HepG2 (cell line): ENCODE results near the gene C2orf81. TPM values are rescaled to one million over a fixed set of nuclear protein-coding genes. Genes with fewer than 3 reads are reported as not detected.

Experiments used
- AGO1 ChIP-seq: fragments of 200-400 bp; formaldehyde crosslinking; IDR thresholded peaks from 2 replicates; pipeline ENCODE4 v1.6.1; 2017; ENCODE audit warnings: mild to moderate bottlenecking, low read depth, low read length, moderate library complexity; ENCODE audit not compliant: poor library complexity, severe bottlenecking
- BRF2 ChIP-seq: sonication (generic); formaldehyde crosslinking; IDR thresholded peaks from 2 replicates; pipeline ENCODE4 v1.8.1; 2022; ENCODE audit warnings: mild to moderate bottlenecking, missing genetic modification reagents
- CCAR2 ChIP-seq: fragments of 200-400 bp; formaldehyde crosslinking; optimal IDR thresholded peaks from 2 replicates; pipeline ENCODE3; 2018; ENCODE audit warnings: low read depth, mild to moderate bottlenecking, low read length, moderate library complexity
- GATAD1 ChIP-seq: IDR thresholded peaks from 2 replicates; pipeline ENCODE4 v1.6.1; 2016; ENCODE audit warnings: missing genetic modification reagents, missing compliant biosample characterization
- HNRNPK ChIP-seq: fragments of 200-400 bp; formaldehyde crosslinking; IDR thresholded peaks from 2 replicates; pipeline ENCODE4 v1.6.1; 2018; ENCODE audit warnings: low read length, low read depth, moderate library complexity, mild to moderate bottlenecking; ENCODE audit not compliant: poor library complexity, severe bottlenecking
- KAT8 ChIP-seq: IDR thresholded peaks from 2 replicates; pipeline ENCODE4 v1.6.1; 2016; ENCODE audit warnings: missing genetic modification reagents, missing compliant biosample characterization
- MIER3 ChIP-seq: IDR thresholded peaks from 2 replicates; pipeline ENCODE4 v1.6.1; 2016; ENCODE audit warnings: missing compliant biosample characterization, borderline replicate concordance
- NFRKB ChIP-seq: fragments of 450-650 bp; IDR thresholded peaks from 2 replicates; pipeline ENCODE4 v1.6.1; 2017
- NPAS2 ChIP-seq: sonication (generic); formaldehyde crosslinking; IDR thresholded peaks from 2 replicates; pipeline ENCODE4 v1.8.0; 2022; ENCODE audit warnings: mild to moderate bottlenecking, missing genetic modification reagents, borderline replicate concordance
- PLRG1 ChIP-seq: fragments of 450-650 bp; conservative IDR thresholded peaks from 2 replicates; pipeline ENCODE4 v1.6.1; 2016
- PPARG ChIP-seq: conservative IDR thresholded peaks from 2 replicates; pipeline ENCODE4 v1.6.1; 2016; ENCODE audit warnings: missing biosample characterization, missing genetic modification reagents
- RFX1 ChIP-seq: fragments of 450-650 bp; IDR thresholded peaks from 2 replicates; pipeline ENCODE4 v1.6.1; 2017
- WIZ ChIP-seq: sonication (generic); formaldehyde crosslinking; IDR thresholded peaks from 2 replicates; pipeline ENCODE4 v1.5.1; 2020; ENCODE audit warnings: mild to moderate bottlenecking, missing genetic modification reagents
- ZFP36L1 ChIP-seq: sonication (generic); formaldehyde crosslinking; IDR thresholded peaks from 2 replicates; pipeline ENCODE4 v1.8.0; 2022; ENCODE audit warnings: mild to moderate bottlenecking, missing genetic modification reagents, moderate library complexity
- ZFYVE20 ChIP-seq: sonication (generic); formaldehyde crosslinking; IDR thresholded peaks from 2 replicates; pipeline ENCODE4 v1.8.0; 2023; ENCODE audit warnings: low read depth, mild to moderate bottlenecking, moderate library complexity, missing genetic modification reagents, borderline replicate concordance
- ZMAT5 ChIP-seq: sonication (generic); formaldehyde crosslinking; IDR thresholded peaks from 2 replicates; pipeline ENCODE4 v1.5.0; 2020; ENCODE audit warnings: mild to moderate bottlenecking, low read depth, missing genetic modification reagents, borderline replicate concordance
- ZMYM2 ChIP-seq: sonication (generic); formaldehyde crosslinking; IDR thresholded peaks from 2 replicates; pipeline ENCODE4 v1.8.0; 2022; ENCODE audit warnings: mild to moderate bottlenecking, missing genetic modification reagents
- ZNF225 ChIP-seq: sonication (generic); formaldehyde crosslinking; IDR thresholded peaks from 2 replicates; pipeline ENCODE4 v1.4.0; 2020; ENCODE audit warnings: mild to moderate bottlenecking, missing genetic modification reagents
- ZNF34 ChIP-seq: sonication (generic); formaldehyde crosslinking; IDR thresholded peaks from 2 replicates; pipeline ENCODE4 v1.4.0; 2020; ENCODE audit warnings: mild to moderate bottlenecking, missing genetic modification reagents, borderline replicate concordance
- ZNF383 ChIP-seq: sonication (generic); formaldehyde crosslinking; IDR thresholded peaks from 2 replicates; pipeline ENCODE4 v1.4.0; 2020; ENCODE audit warnings: missing genetic modification reagents, mild to moderate bottlenecking, borderline replicate concordance
- ZNF558 ChIP-seq: sonication (generic); formaldehyde crosslinking; IDR thresholded peaks from 2 replicates; pipeline ENCODE4 v1.9.0; 2022; ENCODE audit warnings: mild to moderate bottlenecking, missing genetic modification reagents, borderline replicate concordance
- ZNF570 ChIP-seq: sonication (generic); formaldehyde crosslinking; IDR thresholded peaks from 2 replicates; pipeline ENCODE4 v1.4.0; 2020; ENCODE audit warnings: mild to moderate bottlenecking, missing genetic modification reagents, borderline replicate concordance
- ZSCAN29 ChIP-seq: sonication (generic); formaldehyde crosslinking; conservative IDR thresholded peaks from 2 replicates; pipeline ENCODE4 v1.4.0; 2020; ENCODE audit warnings: mild to moderate bottlenecking, missing genetic modification reagents
- ZSCAN31 ChIP-seq: sonication (generic); formaldehyde crosslinking; IDR thresholded peaks from 2 replicates; pipeline ENCODE4 v1.5.0; 2020; ENCODE audit warnings: low read depth, mild to moderate bottlenecking, missing genetic modification reagents
- polyA plus RNA-seq, 8 experiments: library from polyadenylated mRNA; depleted of rRNA in 3 of 8; stranded (reverse) in 7 of 8; unstranded in 1 of 8; fragments of >200 nt; fragmentation: Illumina TruSeq in 4 of 8; extraction: Trizol in 4 of 8; gene quantifications; 2 replicates each; pipeline versions ENCODE4 v1.2.1 to v1.2.3, GENCODE V29; 2011 to 2016; ENCODE audit warnings: low read depth in 4 of 8, missing spikeins in 1 of 8, mixed read lengths in 1 of 8; ENCODE audit not compliant: insufficient read depth in 1 of 8
- total RNA-seq, 5 experiments: library from RNA; depleted of rRNA; stranded (reverse); fragments of >200 nt; fragmentation: Illumina TruSeq; extraction: Trizol; gene quantifications; 2 replicates each; pipeline ENCODE4 v1.2.3, GENCODE V29; 2016; ENCODE audit warnings: low read depth in 1 of 5
- TF ChIP-seq, protein P1 (sequence below): sonication (generic); formaldehyde crosslinking; IDR thresholded peaks from 2 replicates; pipeline ENCODE4 v1.4.0; 2020; ENCODE audit warnings: missing genetic modification reagents, low read depth, mild to moderate bottlenecking, borderline replicate concordance
- TF ChIP-seq, protein P2 (sequence below): sonication (generic); formaldehyde crosslinking; IDR thresholded peaks from 2 replicates; pipeline ENCODE4 v1.4.0; 2020; ENCODE audit warnings: missing genetic modification reagents
- TF ChIP-seq, protein P3 (sequence below): sonication (generic); formaldehyde crosslinking; IDR thresholded peaks from 2 replicates; pipeline ENCODE4 v1.8.0; 2022; ENCODE audit warnings: mild to moderate bottlenecking, missing genetic modification reagents

Gene C2orf81
- total and polyA plus RNA-seq, 2 of the 13 experiments (the other 11 are each of a cell fraction or from before 2014, with no cell fraction given), result 0.15 to 0.17 TPM

- TF ChIP-seq, protein P1, sequence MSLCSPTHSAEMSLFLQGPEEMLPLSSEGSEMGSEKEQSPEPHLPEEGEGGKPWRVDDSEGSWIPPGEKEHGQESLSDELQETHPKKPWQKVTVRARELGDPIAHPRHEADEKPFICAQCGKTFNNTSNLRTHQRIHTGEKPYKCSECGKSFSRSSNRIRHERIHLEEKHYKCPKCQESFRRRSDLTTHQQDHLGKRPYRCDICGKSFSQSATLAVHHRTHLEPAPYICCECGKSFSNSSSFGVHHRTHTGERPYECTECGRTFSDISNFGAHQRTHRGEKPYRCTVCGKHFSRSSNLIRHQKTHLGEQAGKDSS (CRISPR knock-in tag), result no peak
- TF ChIP-seq ZNF383 (CRISPR knock-in tag) (no peak), ZNF225 (0 out of 2 replicates have a peak, but pooled peaks have one; percentile 38), GATAD1 (CRISPR knock-in tag) (no peak), PLRG1 (no peak), HNRNPK (no peak), WIZ (CRISPR knock-in tag) (no peak), MIER3 (CRISPR knock-in tag) (no peak; the same call in 1 of the 2 replicates), AGO1 (no peak), NFRKB (no peak), PPARG (no peak), ZNF34 (CRISPR knock-in tag) (no peak), ZNF558 (CRISPR knock-in tag) (no peak), ZMAT5 (CRISPR knock-in tag) (no peak), NPAS2 (CRISPR knock-in tag) (no peak), ZNF570 (CRISPR knock-in tag) (no peak), BRF2 (CRISPR knock-in tag) (no peak), RFX1 (no peak), ZSCAN31 (0 out of 2 replicates have a peak, but pooled peaks have one; percentile 54), ZMYM2 (no peak), ZSCAN29 (peak; percentile 96), ZFYVE20 (CRISPR knock-in tag) (no peak), CCAR2 (no peak), ZFP36L1 (CRISPR knock-in tag) (no peak), KAT8 (CRISPR knock-in tag) (no peak)
- TF ChIP-seq, protein P2, sequence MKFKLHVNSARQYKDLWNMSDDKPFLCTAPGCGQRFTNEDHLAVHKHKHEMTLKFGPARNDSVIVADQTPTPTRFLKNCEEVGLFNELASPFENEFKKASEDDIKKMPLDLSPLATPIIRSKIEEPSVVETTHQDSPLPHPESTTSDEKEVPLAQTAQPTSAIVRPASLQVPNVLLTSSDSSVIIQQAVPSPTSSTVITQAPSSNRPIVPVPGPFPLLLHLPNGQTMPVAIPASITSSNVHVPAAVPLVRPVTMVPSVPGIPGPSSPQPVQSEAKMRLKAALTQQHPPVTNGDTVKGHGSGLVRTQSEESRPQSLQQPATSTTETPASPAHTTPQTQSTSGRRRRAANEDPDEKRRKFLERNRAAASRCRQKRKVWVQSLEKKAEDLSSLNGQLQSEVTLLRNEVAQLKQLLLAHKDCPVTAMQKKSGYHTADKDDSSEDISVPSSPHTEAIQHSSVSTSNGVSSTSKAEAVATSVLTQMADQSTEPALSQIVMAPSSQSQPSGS, result no peak
- TF ChIP-seq, protein P3, sequence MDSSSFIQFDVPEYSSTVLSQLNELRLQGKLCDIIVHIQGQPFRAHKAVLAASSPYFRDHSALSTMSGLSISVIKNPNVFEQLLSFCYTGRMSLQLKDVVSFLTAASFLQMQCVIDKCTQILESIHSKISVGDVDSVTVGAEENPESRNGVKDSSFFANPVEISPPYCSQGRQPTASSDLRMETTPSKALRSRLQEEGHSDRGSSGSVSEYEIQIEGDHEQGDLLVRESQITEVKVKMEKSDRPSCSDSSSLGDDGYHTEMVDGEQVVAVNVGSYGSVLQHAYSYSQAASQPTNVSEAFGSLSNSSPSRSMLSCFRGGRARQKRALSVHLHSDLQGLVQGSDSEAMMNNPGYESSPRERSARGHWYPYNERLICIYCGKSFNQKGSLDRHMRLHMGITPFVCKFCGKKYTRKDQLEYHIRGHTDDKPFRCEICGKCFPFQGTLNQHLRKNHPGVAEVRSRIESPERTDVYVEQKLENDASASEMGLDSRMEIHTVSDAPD (CRISPR knock-in tag), result no peak
Measured at GRCh38 chr2:74413001-74413698, 8.3 kb downstream of the C2orf81 start (continued).
